Measurements from ENCODE around the gene HVCN1.

- TF ChIP-seq, protein P1, sequence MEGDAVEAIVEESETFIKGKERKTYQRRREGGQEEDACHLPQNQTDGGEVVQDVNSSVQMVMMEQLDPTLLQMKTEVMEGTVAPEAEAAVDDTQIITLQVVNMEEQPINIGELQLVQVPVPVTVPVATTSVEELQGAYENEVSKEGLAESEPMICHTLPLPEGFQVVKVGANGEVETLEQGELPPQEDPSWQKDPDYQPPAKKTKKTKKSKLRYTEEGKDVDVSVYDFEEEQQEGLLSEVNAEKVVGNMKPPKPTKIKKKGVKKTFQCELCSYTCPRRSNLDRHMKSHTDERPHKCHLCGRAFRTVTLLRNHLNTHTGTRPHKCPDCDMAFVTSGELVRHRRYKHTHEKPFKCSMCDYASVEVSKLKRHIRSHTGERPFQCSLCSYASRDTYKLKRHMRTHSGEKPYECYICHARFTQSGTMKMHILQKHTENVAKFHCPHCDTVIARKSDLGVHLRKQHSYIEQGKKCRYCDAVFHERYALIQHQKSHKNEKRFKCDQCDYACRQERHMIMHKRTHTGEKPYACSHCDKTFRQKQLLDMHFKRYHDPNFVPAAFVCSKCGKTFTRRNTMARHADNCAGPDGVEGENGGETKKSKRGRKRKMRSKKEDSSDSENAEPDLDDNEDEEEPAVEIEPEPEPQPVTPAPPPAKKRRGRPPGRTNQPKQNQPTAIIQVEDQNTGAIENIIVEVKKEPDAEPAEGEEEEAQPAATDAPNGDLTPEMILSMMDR (IDR thresholded peaks at IDR 0.05; ENCODE audit: low read depth, low read length): no peak
- TF ChIP-seq EZH2phosphoT487 (IDR thresholded peaks at IDR 0.05; ENCODE audit: low read depth): no peak
Observed at GRCh38 chr12:110667671-110668070, 21.2 kb downstream of the HVCN1 start.

All from OCI-LY3 (cell line).